NCI-H2196 treated with DMSO at 0.1 percent for 48 hours (cell line): ENCODE results near the gene PARP6.

Experiments
- DNase-seq: peaks from one replicate; lab custom pipeline; 2025; ENCODE audit not compliant: unreplicated experiment; lab: John Stamatoyannopoulos, UW

Gene PARP6, protein sequence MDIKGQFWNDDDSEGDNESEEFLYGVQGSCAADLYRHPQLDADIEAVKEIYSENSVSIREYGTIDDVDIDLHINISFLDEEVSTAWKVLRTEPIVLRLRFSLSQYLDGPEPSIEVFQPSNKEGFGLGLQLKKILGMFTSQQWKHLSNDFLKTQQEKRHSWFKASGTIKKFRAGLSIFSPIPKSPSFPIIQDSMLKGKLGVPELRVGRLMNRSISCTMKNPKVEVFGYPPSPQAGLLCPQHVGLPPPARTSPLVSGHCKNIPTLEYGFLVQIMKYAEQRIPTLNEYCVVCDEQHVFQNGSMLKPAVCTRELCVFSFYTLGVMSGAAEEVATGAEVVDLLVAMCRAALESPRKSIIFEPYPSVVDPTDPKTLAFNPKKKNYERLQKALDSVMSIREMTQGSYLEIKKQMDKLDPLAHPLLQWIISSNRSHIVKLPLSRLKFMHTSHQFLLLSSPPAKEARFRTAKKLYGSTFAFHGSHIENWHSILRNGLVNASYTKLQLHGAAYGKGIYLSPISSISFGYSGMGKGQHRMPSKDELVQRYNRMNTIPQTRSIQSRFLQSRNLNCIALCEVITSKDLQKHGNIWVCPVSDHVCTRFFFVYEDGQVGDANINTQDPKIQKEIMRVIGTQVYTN

DNA sequence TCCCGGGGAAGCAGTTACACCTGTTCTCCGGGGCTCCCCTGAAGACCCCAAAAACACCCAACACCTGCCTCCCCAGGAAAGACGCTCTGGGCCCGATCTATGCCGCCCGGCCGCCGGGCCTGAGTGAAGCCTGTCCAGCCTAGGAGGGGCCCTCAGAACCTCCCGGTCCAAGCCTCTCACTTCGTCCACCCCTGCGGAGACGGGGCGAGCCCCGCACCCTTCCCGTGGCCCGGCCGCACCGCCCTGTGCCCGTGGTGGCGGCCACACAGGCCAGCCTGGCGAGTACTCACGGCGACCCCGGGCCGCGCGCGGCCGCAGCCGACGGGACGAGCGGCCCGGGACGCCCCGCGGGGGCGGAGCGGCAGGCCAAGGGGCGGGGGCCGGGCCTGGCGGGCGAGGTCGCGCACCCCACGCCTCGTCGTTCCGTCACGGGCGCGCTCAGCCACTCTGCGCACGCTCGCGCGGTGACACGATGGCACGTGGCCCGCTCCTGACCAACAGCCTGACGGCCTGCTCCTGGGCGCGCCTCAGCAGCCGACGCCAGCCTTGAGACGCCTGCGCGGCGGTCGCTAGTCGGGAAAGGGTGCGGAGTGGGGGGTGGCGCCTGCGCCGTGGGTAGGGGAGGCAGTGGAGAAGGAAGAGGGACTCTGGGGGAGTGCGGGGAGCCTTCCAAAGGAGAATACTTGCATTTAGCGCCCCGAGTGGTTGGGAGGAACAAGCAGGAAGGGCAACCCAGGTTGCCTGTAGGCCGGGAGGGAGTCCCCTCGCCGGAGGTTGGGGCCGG lies at the start of gene PARP6:
Gene PARP6 (minus strand): TSS at position 342 of the 784 bp plus-strand sequence. CDS start 5,077 bp downstream, outside the sequence.
- DNase-seq, result peak; percentile 87

- DNase-seq, result peak; percentile 67
Measured at GRCh38 chr15:72319985-72320671, 47.8 kb upstream of the PARP6 start, which contains the start of gene CELF6. Gene CELF6 (minus strand): TSS chr15:72320157. CDS start chr15:72319874, 283 bp downstream.

GRCh38 chr15:72319360-72319984 lies 47.1 kb upstream of the PARP6 start:
- no peak for DNase-seq

GRCh38 chr15:72318408-72318942 lies 46.1 kb upstream of the PARP6 start:
- peak; percentile 10 for DNase-seq

DNA sequence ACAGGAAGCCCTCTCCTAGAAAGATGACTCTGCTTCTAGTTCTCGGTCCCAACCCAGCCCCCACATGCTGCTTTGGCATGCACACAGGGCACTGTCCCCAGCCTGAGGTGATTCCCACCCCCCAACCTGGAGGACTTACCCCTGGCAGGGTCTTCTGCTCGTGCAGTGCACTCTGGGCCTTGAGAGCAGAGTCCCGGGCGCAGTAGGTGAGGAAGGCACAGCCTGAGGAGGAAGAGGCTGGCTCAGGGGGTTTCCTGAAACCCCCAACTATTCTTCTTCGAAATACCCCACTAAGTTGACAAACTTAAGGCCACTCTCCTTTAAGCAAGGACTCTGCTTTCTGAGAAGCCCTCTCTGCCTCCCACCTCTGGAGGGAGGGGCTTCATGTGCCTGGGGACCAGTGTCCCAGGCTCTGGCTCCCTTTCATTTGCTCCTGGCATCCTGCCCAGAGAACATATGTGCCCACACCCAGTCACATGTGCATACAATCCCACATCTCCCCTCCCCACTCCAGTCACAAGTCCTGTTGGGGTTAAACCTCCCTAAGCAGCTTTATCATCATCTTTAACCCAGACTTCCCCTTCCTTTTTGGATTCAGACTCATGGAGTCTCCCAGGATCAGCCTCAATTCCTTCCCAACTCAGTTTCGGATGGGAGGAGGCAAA lies 43.5 kb upstream of the PARP6 start:
- no peak for DNase-seq

GRCh38 chr15:72313881-72314280 lies 41.5 kb upstream of the PARP6 start:
- no peak for DNase-seq

DNA sequence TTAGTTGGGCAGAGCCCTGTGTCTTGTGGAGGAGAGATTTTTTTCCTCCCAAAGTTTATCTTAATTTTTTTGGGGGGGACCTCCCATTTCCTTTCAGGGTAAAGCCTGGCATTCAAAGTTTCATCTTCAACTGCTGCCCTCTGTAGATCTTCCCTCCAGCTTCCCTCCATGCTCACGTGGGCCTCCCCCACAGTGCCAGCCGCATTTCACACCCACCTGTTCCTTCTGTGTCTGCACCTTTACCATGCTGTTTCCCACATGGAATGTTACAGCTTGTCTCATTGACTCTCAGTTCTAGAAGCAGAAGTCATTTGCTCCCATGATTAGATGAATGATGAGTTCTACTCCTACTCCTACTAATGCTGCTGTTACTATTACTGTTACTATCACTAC lies 41.1 kb upstream of the PARP6 start:
- DNase-seq, result no peak

DNA sequence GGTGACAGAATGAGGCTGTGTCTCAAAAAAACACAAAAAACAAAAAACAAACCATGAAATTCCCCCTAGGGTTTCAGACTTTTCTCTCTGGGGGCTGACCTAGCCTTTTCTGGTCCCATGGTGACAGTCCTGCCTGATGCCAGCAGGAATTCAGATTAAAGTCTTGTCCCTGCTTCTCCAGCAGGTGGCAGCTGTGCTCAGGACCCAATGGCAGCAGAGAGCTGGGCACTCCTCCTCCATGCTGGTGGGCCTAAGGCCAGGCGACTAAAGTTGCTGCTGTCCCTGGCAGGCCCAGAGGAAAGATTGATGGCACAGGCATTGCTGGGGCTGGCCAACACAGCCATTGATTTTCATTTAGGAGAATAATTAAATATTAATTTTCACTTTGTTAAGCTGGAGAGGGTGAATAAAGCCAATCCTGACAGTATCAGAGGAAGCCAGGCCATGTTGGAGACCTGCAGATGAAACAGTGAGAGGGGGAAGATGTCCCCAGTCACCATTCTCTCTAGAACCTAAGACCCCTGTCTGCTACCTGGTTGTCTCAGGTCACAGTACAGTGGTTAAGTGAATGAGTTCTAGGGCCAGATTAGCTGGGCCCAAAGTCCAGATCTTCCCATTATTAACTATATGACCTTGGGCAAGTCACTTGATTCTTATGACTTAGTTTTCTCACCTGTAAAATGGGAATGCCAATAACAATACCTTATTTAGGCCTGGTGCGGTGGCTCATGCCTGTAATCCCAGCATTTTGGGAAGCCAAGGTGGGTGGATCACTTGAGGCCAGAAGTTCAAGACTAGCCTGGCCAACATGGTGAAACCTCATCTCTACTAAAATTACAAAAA lies 40.5 kb upstream of the PARP6 start:
- peak; percentile 46 for DNase-seq

- no peak for DNase-seq
Measured at GRCh38 chr15:72307026-72307425, 34.7 kb upstream of the PARP6 start.

GRCh38 chr15:72306211-72306785 lies 33.9 kb upstream of the PARP6 start:
- DNase-seq, result peak; percentile 13

DNA sequence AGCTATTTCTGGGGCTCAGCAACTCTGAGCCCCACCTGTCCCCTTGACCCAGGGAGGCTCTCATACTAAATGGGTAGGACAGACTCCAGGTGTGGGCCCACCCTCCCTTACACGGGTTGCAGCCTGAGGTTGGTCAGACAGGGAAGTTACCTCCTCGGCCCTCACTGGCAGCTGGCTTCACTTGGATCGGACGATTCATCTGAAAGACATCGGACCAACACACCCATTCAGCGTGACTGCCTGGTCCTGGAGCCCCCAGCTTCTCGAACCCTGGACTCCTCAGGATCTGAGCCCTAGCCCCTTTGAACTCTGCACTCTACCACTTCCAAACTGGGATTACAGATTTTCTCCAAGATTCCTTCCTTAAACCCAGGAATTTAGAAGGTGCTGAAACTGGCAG lies 32.2 kb upstream of the PARP6 start:
- no peak for DNase-seq

GRCh38 chr15:72302955-72303354 lies 30.6 kb upstream of the PARP6 start:
- DNase-seq, result no peak

GRCh38 chr15:72289597-72290325 lies 17.4 kb upstream of the PARP6 start:
- no peak for DNase-seq

- DNase-seq, result no peak
Measured at GRCh38 chr15:72288796-72289596, 16.6 kb upstream of the PARP6 start.

- DNase-seq, result no peak
Measured at GRCh38 chr15:72285927-72286516, 13.7 kb upstream of the PARP6 start.

DNA sequence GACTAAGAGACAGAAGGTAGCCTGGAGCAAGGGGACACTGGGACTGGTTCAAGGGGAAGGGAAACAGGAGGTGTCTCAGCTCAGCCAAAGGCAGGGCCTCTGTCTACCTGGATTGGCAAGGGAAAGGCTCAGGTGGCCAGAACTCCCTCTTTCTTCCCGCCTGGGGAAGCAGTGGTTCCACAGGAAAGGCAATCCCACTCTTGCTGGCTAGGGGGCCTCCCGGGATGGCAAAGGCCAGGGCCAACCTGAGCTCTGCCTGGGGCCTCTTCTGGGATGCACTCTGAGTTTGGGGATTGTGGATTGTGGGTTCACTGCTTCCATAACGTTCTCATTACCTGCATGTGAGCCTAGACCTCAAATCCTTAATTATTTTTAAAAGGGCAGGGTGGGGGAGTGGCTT lies 13.0 kb upstream of the PARP6 start:
- no peak for DNase-seq

- DNase-seq, result no peak
Measured at GRCh38 chr15:72284781-72285180, 12.4 kb upstream of the PARP6 start.
